Neuronal stem cell (in vitro differentiated cells): ENCODE measurements around the gene FAM219A.

Experiments used
- DNase-seq: peaks from one replicate; pipeline ENCODE4 v3.0.0-alpha.2; 2013; ENCODE audit warnings: low spot score
- H2AFZ ChIP-seq: one replicate; pipeline ENCODE4 v1.6.1; 2013; ENCODE audit warnings: mild to moderate bottlenecking, low read length, inconsistent platforms
- H2AK5ac ChIP-seq: 2 replicates; pipeline ENCODE4 v1.6.1; 2013; ENCODE audit warnings: low read depth, mild to moderate bottlenecking, inconsistent platforms, low read length, moderate library complexity, mixed read lengths
- H2BK120ac ChIP-seq: 2 replicates; pipeline ENCODE4 v1.6.1; 2013; ENCODE audit warnings: low read depth, mild to moderate bottlenecking, inconsistent platforms, low read length, moderate library complexity, mixed read lengths
- H2BK12ac ChIP-seq: one replicate; pipeline ENCODE4 v1.6.1; 2013; ENCODE audit warnings: low read length, inconsistent platforms
- H2BK15ac ChIP-seq: 2 replicates; pipeline ENCODE4 v1.6.1; 2013; ENCODE audit warnings: mild to moderate bottlenecking, low read length, inconsistent platforms, mixed read lengths
- H2BK5ac ChIP-seq: one replicate; pipeline ENCODE4 v1.6.1; 2013; ENCODE audit warnings: inconsistent platforms, mild to moderate bottlenecking, low read length, moderate library complexity
- H3K14ac ChIP-seq: one replicate; pipeline ENCODE4 v1.6.1; 2013; ENCODE audit warnings: low read length, inconsistent platforms
- H3K18ac ChIP-seq: 2 replicates; pipeline ENCODE4 v1.6.1; 2013; ENCODE audit warnings: low read length, inconsistent platforms
- H3K23ac ChIP-seq: 2 replicates; pipeline ENCODE4 v1.6.1; 2013; ENCODE audit warnings: low read depth, mild to moderate bottlenecking, mixed read lengths, low read length, inconsistent platforms; ENCODE audit not compliant: poor library complexity
- H3K27ac ChIP-seq: replicated peaks from 3 replicates; pipeline ENCODE4 v1.5.1; 2013; ENCODE audit warnings: low read length, inconsistent platforms
- H3K27me3 ChIP-seq, 3 experiments: 2 replicates each; pipeline ENCODE4 v1.6.1; 2013; ENCODE audit warnings: low read length in 3 of 3, mild to moderate bottlenecking in 2 of 3, inconsistent platforms in 1 of 3, low read depth in 1 of 3, mixed read lengths in 1 of 3, moderate library complexity in 1 of 3; ENCODE audit not compliant: control insufficient read depth in 3 of 3, insufficient read depth in 3 of 3
- H3K36me3 ChIP-seq, 2 donors: replicated peaks in 1 of 2; 2 replicates each; pipeline ENCODE4 v1.6.1; 2013; ENCODE audit warnings: low read length in 2 of 2; ENCODE audit not compliant: control insufficient read depth in 2 of 2, insufficient read depth in 2 of 2
- H3K4ac ChIP-seq: 2 replicates; pipeline ENCODE4 v1.6.1; 2013; ENCODE audit warnings: inconsistent platforms, mild to moderate bottlenecking, low read length, moderate library complexity
- H3K4me1 ChIP-seq, 2 donors: 1 replicate in 1 of 2; 2 replicates in 1 of 2; pipeline ENCODE4 v1.6.1; 2013; ENCODE audit warnings: low read length in 2 of 2, low read depth in 1 of 2; ENCODE audit not compliant: control insufficient read depth in 2 of 2, insufficient read depth in 1 of 2
- H3K4me2 ChIP-seq: one replicate; pipeline ENCODE4 v1.6.1; 2013; ENCODE audit warnings: mild to moderate bottlenecking, low read length, inconsistent platforms; ENCODE audit not compliant: insufficient read depth, poor library complexity, severe bottlenecking
- H3K4me3 ChIP-seq, 2 donors: 2 replicates each; pipeline ENCODE4 v1.5.1; 2013; ENCODE audit warnings: low read length in 2 of 2, mild to moderate bottlenecking in 2 of 2, inconsistent platforms in 1 of 2, moderate library complexity in 1 of 2
- H3K79me1 ChIP-seq: one replicate; pipeline ENCODE4 v1.6.1; 2013; ENCODE audit warnings: low read depth, mild to moderate bottlenecking, inconsistent platforms, low read length, moderate library complexity
- H3K9ac ChIP-seq: one replicate; pipeline ENCODE4 v1.6.1; 2013; ENCODE audit warnings: mild to moderate bottlenecking, low read depth, low read length, inconsistent platforms; ENCODE audit not compliant: poor library complexity
- H3K9me3 ChIP-seq, 2 donors: replicated peaks in 1 of 2; 2 replicates each; pipeline versions ENCODE3 to v1.6.1; 2013; ENCODE audit warnings: low read length in 2 of 2, mild to moderate bottlenecking in 2 of 2, inconsistent platforms in 1 of 2, low read depth in 1 of 2, mixed read lengths in 1 of 2, moderate library complexity in 1 of 2; ENCODE audit not compliant: control insufficient read depth in 2 of 2, insufficient read depth in 1 of 2
- H4K8ac ChIP-seq: one replicate; pipeline ENCODE4 v1.6.1; 2013; ENCODE audit warnings: low read depth, mild to moderate bottlenecking, inconsistent platforms, low read length, moderate library complexity
- H4K91ac ChIP-seq: one replicate; pipeline ENCODE4 v1.6.1; 2013; ENCODE audit warnings: low read length, low read depth, mild to moderate bottlenecking, inconsistent platforms; ENCODE audit not compliant: poor library complexity
- WGBS, 2 donors: extraction: QIAGEN DNeasy Blood & Tissue Kit; methylation state at CpG; one replicate each; pipeline ENCODE4 v1.1.7; 2013; ENCODE audit warnings: missing lambda C conversion rate in 2 of 2, mixed read lengths in 1 of 2; ENCODE audit not compliant: insufficient read length in 2 of 2, insufficient replicate concordance in 1 of 2; ENCODE audit errors: extremely low coverage in 2 of 2; 5-methylcytosine and 5-hydroxymethylcytosine counted together

The FAM219A gene

GRCh38 chr9:34419716-34420504, 38.5 kb downstream of the FAM219A start:
- no peak overlapping the region for H4K8ac ChIP-seq

DNA sequence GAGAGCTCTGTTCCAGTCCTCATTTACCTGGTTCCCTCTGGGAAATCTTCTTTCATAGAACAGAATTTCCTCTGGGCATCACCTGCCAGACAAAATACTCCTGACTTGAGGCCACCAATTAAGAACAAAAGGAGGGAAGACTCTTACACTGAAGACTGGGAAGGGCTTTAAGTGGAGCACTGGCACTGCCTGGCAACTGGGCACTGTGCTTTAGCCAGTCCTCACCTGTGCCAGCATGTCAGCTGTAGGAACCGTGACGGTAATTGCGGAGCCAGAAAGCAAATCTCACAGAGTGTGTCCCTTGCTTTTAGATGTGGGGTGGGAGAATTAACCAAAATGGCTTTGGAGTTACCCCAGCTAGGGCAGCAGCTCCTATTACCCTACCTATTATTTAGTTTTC, 40.6 kb downstream of the FAM219A start:
- no peak overlapping the region for H3K4ac ChIP-seq
- H2AK5ac ChIP-seq = no peak overlapping the region
- no peak overlapping the region for H3K4me2 ChIP-seq
- no peak overlapping the region for H2BK15ac ChIP-seq
- H3K9ac ChIP-seq = no peak overlapping the region
- no peak overlapping the region for H3K14ac ChIP-seq
- H3K79me1 ChIP-seq = no peaks in the 10 kb centered on the region
- H3K4me3 ChIP-seq = no peak overlapping the region
- H3K18ac ChIP-seq = no peak overlapping the region
- no peak overlapping the region for H2BK12ac ChIP-seq
- no peaks in the 10 kb centered on the region for H3K36me3 ChIP-seq
- peaks cover 0 to 4% of the 10 kb centered on the region in 2 donors for H3K4me1 ChIP-seq
- no peak overlapping the region for H2AFZ ChIP-seq
- no CpG with 5 or more reads among the region's 3 CpGs for WGBS, 2 donors
- no peaks in the 10 kb centered on the region for H3K9me3 ChIP-seq
- no peak overlapping the region for H3K23ac ChIP-seq
- H3K27ac ChIP-seq = no peak overlapping the region
- no peak overlapping the region for H4K91ac ChIP-seq
- no peak overlapping the region for H4K8ac ChIP-seq
- H3K27me3 ChIP-seq = no peaks in the 10 kb centered on the region
- no peak for DNase-seq
- H2BK120ac ChIP-seq = no peak overlapping the region
- no peak overlapping the region for H2BK5ac ChIP-seq

More at GRCh38 chr9:34419716-34420504, 38.5 kb downstream of the FAM219A start:
- H3K4ac ChIP-seq = no peak overlapping the region
- H2BK120ac ChIP-seq = no peak overlapping the region
- no peaks in the 10 kb centered on the region for H3K79me1 ChIP-seq
- H2AK5ac ChIP-seq = no peak overlapping the region
- no peak overlapping the region for H2AFZ ChIP-seq
- no peak overlapping the region for H3K27ac ChIP-seq
- no peak overlapping the region for H2BK5ac ChIP-seq
- DNase-seq = no peak
- no peak overlapping the region for H2BK15ac ChIP-seq
- no peaks in the 10 kb centered on the region for H3K9me3 ChIP-seq
- H3K4me2 ChIP-seq = no peak overlapping the region
- no peak overlapping the region for H2BK12ac ChIP-seq
- H4K91ac ChIP-seq = no peak overlapping the region
- no peak overlapping the region for H3K18ac ChIP-seq
- H3K27me3 ChIP-seq = peaks cover 0 to 2% (median 0%) of the 10 kb centered on the region in 3 experiments
- H3K4me1 ChIP-seq = peaks cover 0 to 4% of the 10 kb centered on the region in 2 donors
- no peak overlapping the region for H3K14ac ChIP-seq
- H3K23ac ChIP-seq = no peak overlapping the region
- H3K4me3 ChIP-seq = no peak overlapping the region
- no peaks in the 10 kb centered on the region for H3K36me3 ChIP-seq
- WGBS, 2 donors = no CpG with 5 or more reads among the region's 4 CpGs
- H3K9ac ChIP-seq = no peak overlapping the region

- H3K27me3 ChIP-seq = no peaks in the 10 kb centered on the region
- H3K9ac ChIP-seq = no peak overlapping the region
- H2BK5ac ChIP-seq = no peak overlapping the region
- no peak overlapping the region for H3K18ac ChIP-seq
- H2BK15ac ChIP-seq = no peak overlapping the region
- H4K91ac ChIP-seq = no peak overlapping the region
- no peak overlapping the region for H3K4ac ChIP-seq
- H3K4me2 ChIP-seq = no peak overlapping the region
- no peak overlapping the region for H3K4me3 ChIP-seq
- WGBS, 2 donors = no CpG with 5 or more reads among the region's 6 CpGs
- H3K27ac ChIP-seq = no peak overlapping the region
- no peak overlapping the region for H2BK120ac ChIP-seq
- H3K4me1 ChIP-seq = no peaks in the 10 kb centered on the region
- no peaks in the 10 kb centered on the region for H3K79me1 ChIP-seq
- no peak overlapping the region for H2BK12ac ChIP-seq
- H2AK5ac ChIP-seq = no peak overlapping the region
- H4K8ac ChIP-seq = no peak overlapping the region
- no peaks in the 10 kb centered on the region for H3K36me3 ChIP-seq
- H3K23ac ChIP-seq = no peak overlapping the region
- H3K14ac ChIP-seq = no peak overlapping the region
- H2AFZ ChIP-seq = no peak overlapping the region
- peak; percentile 70 for DNase-seq
- no peaks in the 10 kb centered on the region for H3K9me3 ChIP-seq
Observed at GRCh38 chr9:34413231-34413852, 45.0 kb downstream of the FAM219A start.

DNA sequence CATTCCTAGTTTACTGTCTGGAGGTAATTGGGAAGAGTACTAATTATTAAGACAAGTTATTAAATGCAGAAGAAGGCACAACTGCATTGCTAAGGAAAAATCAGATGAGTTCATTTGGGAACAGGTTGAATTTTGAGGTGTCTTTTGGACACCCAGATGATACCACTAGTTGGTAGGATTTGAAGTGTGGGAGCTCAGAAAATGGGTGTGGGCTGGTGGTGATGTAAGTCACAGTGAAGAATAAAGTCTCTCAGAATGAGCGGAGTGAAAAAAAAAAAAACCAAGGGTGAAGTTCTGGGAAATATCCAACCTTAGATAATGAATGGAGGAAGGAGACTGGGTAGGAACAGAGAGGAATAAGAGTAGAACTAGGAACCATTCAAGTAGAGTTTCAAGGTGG, 46.0 kb downstream of the FAM219A start:
- no peak overlapping the region for H4K8ac ChIP-seq

More for the DNA sequence above, 46.0 kb downstream of the FAM219A start:
- no peak for DNase-seq
- Histone ChIP-seq H3K4ac (no peak overlapping the region), H3K23ac (no peak overlapping the region), H3K36me3 (no peaks in the 10 kb centered on the region), H2BK5ac (no peak overlapping the region), H3K18ac (no peak overlapping the region), H2BK120ac (no peak overlapping the region), H3K4me1 (no peaks in the 10 kb centered on the region), H2BK15ac (no peak overlapping the region), H2AFZ (no peak overlapping the region), H3K27me3 (no peaks in the 10 kb centered on the region), H3K79me1 (no peaks in the 10 kb centered on the region), H3K14ac (no peak overlapping the region), H4K91ac (no peak overlapping the region), H2AK5ac (no peak overlapping the region), H3K4me2 (no peak overlapping the region), H3K9me3 (no peaks in the 10 kb centered on the region), H3K27ac (no peak overlapping the region), H2BK12ac (no peak overlapping the region), H3K9ac (no peak overlapping the region), H3K4me3 (no peak overlapping the region)
- WGBS, 2 donors = no CpG with 5 or more reads among the region's 1 CpG
